GM21447 (cell line): ENCODE data around the gene MAP3K20.
"Not testable (repeated sequence)": the region's sequence is repeated elsewhere in the genome, so short reads cannot be mapped to it uniquely, and the experiment has no call there.

Experiments used
- ATAC-seq: cut with Tn5 transposase; IDR thresholded peaks from one replicate; pipeline ENCODE4 v1.9.1; 2021; ENCODE audit not compliant: unreplicated experiment

MAP3K20 gene

DNA sequence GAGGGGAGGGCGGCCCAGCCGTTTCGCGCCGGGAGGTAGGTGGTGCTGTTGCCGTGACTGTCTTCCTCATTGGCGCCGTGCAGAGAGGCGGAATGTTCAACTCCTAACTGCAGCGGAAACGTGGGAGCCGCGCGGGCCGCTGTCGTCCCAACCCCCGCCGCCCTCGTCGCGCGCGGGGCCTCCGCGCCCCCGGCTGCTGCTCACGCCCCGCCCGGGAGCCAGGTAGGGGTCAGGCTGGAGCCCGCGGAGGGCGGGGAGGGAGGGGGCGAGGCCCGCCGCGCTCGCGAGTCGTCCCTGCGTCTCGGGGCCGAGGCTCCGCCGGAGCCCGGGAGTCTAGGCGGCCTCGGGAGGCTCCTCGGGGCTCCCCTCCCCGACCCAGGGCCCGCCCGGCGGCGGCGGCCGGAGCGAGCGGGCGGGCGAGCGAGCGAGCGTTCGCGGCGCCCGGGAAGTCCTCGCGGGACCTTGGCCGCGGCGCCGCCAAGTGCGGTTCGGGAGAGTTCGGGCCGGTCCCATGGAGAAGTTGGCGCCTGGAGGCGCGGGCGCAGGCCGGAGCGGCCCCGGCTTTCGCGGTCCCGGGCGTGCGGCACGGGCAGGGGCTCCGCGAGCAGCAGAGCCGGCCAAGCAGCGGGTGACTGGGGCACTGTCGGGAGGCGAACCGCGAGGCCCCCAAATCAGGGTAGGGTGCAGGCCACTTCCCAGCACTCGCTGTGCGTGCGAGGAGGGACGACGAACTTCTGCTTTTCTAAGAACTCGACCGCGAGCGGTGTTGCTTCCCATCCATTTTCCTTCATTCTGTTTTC lies at the start of gene MAP3K20:
MAP3K20 (plus strand) TSS at position 66 of the 800 bp plus-strand sequence. CDS start 15,186 bp downstream, outside the sequence.
- peak; percentile 76 for ATAC-seq

DNA sequence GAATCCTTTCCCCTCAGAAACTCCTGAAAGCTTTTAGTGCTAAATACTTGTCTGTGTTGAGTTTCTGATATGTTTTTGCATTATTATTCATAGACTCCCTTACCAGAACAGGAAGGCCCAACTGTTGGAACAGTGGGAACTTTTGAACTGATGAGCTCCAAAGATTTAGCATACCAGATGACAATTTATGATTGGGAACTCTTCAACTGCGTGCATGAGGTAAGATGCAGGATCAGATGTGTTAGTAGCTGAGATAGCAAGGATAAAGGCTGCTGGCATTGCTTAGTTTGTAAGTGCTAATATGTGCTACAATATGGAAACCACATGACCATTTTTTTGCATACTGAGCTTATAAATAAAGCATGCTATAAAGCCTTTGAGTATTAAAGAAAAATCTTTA lies 49.2 kb upstream of the MAP3K20 start:
- ATAC-seq = no peak

DNA sequence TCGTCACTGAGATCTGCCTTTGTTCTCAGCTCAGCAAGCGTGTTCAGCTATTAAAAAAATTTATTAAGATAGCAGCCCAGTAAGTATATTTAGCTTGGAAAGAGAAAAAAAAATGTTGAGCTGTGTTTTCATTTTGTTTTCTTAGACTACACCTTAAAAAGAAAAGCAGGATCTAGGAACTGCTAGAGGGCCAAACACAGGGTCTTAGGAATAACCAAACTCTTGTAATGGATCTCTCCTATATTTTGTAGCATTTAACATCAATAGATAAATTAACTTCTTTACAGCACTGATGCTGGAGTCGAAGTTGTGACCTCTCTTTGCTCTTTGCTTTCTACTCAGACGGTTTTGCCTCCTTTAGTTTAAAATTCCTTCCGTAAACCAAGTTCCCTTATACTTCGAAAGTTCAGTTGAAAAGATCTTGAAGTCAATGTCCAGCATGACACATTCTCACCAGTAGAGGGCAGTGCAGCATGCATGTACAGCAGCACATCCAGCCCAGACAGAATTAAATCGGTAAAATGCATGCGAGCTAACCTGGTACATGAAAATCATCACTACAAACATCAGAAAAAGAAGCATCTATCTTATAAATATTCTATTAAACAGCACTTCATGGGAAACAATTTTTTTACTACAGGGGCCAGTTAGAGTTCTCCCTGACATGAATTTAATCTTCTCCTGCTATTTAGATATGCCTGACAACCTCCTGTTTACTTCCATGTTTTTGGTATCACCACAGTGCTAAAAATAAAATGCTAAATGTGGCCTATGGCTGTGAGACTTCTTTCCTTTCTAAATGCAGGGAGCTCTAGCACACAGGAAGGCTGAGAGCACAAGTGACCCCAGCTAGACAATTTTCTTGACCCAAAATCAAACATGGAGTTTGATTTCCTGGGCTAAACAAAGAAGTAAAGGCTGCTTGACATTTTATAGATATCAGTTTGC lies 48.2 kb upstream of the MAP3K20 start:
- ATAC-seq = peak; percentile 65

DNA sequence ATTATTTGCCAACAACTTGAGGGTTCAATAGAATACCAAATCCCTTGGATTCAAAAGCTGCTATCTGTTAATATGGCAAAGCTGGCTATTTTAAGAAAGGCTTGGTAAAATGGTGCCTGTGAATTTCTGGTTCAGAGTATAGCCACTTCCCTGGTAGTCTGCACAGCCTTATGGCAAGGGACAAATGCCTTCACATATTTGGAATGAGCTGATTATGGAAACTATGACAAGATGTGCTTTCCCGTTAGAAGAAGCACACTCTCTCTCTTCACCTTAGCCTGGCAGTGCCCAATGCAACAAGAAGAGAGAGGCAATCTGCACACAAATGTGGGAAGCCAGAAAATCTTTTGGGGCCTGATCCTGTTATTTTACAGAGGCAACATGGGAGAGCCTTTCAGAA lies 47.5 kb upstream of the MAP3K20 start:
- no peak for ATAC-seq

DNA sequence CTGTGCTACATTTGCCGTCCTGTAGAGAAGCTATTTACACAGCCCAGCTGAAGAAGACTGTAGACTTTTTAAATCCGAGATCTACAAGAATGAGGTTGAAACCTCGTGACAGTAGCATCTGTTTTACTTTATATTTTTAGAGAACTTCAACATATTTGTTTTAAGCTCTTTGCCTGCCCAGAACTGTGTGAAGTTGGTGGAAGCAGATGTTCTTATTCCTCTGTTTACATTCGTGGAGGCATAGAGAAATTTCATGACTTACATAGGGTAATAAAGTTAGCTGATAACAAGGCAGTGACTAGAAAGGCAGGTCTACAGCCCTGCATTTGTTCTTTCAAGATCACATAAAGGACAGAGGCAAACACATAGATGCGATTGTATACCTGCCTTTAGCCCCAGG lies 47.0 kb upstream of the MAP3K20 start:
- ATAC-seq = no peak

DNA sequence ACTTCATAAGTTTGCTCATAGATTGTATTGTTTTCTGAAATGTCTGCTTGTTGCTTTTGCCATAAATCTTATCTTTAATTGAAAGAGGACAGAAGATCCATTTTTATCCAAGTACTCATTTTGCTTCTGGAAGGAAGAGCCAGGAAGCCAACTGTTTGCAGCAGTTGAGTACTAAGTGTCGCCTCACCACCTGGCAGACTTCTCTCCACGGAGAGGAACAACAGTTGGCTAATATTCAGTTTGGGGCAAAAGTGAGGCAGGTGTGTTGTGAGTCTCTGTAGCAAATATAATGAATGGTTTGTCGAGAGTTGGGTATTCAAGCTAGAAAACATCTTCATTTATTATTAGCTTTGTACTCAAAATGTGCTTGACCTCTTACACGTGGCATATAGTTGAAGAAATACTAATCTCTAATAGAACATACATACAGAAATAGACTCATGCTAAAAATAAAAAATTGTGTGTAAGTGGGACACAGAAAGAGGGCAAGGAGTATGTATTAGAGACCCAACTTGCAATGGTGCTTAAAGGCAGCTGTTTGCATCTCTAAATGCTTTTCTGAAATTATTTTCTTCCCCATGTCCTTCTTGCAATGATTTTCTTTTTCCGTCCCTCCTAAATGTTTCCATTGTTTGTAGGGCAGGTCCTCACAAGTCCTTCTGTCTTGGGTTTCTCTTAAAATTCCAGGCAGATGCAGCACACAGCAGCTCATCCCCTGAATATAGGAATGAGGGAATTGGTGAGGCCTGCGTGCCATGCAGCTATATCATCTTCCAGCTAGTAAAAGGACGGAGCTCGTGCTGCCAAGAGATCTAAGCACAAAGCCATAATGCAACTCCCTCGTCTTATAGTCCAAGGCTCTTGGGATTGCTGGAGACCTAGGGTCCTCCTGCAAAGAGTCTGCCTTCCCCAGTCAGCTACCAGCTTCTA lies 44.8 kb upstream of the MAP3K20 start:
- ATAC-seq = no peak

DNA sequence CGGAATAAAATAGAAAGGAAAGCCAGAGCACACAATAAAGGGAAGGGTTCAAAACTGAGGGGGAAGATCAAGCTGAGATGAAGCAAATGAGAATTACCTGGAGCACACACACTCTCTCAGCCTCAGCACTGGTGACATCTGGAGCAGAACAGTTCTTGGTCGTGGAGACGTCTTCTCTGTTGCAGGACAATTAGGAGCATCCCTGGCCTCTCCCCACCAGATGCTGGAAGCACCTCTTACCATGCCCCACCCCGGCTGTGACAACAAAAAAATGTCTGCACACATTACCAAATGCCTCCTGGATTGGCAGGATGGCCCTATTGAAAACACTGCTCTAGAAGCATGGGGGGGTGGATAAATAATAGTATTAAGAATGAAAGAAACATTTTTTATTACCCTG lies 43.6 kb upstream of the MAP3K20 start:
- no peak for ATAC-seq

DNA sequence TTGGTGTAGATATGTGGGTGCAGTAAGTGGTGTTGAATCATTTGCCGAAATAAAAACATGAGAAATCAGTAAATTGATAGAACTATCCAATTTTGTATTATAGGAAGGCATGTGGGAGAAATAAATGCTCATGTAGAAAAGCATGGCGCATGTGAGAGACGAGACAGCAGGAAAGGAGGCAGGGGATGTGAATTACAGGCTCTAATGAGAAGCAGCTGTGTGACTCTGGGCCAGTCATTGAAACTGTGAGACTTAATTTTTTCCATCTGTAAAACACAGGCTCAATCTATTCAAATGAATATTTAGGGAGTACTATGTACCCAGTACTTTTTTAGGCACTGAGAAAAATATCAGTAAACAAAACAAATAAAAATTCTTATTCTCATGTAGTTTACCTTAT lies 42.6 kb upstream of the MAP3K20 start:
- no peak for ATAC-seq

DNA sequence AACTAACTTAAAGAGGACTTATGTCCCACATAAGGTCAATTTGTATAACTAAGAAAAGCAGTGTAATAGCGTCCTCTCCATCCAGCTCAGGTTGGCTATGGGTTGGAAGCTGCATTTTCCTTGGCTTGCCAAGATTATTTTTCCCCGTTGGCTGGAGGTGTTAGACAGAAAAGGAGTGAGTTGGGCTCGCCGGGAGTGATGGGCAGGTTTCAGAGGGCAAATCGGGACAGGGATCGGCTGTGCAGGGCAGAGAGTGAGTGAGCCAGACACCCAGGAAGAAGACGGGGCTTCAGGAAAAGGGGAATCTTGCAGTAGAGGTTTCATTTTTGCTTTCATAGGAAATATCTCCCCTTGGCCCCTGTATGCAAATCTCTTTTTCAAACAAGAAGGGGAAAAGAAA lies 41.5 kb upstream of the MAP3K20 start:
- ATAC-seq = no peak

DNA sequence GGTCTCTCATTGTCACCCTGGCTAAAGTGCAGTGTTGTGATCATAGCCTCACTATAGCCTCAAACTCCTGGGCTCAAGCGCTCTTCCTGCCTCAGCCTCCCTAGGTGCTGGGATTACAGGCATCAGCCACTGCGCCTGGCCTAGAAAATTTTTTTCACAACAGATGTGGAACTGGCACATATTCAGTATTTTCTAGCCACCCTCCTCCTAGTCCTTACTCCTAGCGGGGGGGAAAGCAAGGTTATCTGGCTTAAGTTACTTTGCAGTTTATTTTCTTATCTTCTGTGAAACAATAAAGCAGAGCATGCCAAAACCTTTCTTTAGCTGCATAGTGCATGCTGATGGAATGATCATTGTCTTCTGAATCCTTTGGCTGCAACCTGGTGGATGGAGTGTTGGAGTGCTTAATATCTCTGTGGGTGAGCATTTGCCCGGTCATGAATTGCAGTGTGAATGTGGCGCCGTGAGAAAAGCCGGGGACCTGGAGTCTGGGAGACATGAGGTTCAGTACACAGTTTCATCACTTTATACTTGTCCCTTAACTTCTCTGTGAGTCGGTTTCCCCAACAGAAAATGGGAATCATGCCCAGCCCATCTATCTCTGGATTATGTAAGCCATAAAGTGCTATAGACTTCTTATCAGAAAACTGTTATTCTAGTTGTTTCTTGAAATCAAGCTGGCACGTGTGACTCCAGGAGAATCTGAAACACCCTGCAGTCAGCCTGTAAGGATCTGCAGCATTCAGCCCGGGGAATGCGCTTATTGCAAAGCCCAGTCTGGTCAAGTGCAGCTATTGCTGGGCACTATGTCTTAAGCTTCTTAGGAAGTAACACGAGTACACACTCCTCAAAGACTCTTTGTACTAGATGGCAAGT lies 38.2 kb upstream of the MAP3K20 start:
- ATAC-seq = no peak

DNA sequence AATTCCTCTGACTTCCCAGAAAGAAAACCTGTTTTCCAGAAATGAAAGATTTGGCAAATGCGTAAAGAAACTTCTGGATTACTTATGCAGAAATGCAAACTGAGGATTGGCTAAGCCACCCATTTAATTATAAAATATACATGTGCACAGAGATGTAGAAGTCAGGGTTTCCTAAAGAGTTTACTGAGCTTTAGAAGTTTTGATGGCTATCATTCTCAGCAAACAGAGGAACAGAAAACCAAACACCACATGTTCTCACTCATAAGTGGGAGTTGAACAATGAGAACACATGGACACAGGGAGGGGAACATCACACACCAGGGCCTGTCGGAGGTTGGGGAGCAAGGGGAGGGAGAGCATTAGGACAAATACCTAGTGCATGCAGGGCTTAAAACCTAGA lies 37.4 kb upstream of the MAP3K20 start:
- not testable (repeated sequence) for ATAC-seq

DNA sequence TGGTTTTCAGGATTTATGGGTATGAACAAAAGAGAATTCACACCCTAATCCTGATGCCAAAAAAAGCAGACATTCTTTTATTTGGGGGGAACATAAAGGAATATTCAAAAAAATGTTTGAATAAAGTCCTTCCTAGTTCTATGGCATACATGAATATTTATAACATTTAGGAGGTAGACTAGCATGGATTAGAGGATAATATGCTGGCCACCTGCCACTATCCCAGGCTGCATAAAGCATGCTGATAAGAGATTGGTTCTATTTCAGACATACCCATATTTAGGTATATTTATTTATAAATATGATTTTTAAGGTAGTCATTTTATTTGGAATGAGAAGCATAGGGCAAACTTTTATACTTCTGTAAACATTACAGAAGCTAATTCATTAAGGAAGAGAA lies 34.9 kb upstream of the MAP3K20 start:
- no peak for ATAC-seq

DNA sequence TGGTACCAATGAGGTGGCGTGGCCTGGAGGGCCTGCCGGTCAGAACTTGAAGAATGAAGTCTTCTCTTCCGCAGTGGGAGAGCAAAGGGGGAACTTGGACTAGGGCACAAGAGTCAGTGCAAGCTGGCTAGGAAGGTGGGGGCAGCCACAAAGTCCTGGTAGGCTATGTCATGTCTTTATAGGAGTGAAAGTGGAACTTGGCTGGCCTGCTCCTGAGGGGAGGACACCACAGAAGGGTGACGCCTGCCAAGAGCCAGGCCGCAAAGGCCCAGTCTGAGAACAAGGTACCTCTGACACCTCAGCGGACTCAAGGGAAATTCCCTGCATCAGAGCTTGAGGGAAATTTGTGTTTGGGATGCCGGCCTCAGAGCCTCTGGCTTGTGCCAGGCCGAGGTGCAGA lies 32.2 kb upstream of the MAP3K20 start:
- ATAC-seq = no peak

DNA sequence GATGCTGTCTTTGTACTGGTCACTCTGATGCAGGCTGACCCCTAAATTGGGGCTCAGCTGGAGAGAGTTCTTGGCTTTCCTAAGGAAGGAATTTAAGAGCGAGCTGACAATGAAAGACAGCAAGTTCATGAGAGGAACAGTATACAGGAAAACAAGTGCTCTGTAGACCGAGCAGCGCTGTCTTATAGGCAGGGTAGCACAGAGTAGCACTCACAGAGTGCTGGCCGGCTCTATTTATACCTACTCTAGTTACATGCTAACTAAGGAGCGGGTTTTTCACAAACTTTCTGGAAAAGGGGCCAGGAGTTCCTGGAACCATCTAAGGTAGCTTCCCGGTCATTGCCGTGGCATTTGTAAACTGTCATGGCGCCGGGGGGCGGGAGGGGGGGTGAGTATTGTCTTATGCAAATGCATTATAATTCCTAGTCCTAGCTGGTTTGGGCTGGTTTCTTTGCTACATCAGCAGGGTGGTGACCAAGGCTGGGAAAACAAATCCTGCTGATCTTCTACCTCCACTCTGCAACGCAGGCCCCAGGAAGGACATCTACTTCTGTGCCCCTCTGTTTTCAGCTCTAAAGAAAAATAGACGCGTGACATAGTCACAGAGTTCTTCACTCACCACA lies 31.6 kb upstream of the MAP3K20 start:
- no peak for ATAC-seq

DNA sequence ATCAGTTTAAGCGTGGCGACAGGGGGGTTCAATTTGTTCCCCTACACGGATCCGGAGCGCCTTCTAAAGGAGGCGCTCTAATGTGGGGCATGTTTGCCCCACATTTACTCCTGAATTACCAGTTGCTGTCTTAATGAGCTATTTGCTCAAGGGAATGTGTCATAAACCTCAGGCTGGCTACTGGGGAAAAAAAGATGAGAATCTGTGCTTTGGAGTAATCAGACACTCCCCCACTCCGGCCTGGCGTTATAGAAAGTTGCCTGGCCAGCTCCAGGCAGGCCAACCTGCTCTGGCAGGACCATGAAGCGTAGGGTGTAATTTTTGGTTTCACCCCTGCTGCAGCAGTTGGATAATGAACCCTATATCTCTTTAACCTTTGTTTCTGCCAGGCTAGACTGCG lies 31.0 kb upstream of the MAP3K20 start:
- ATAC-seq = no peak

DNA sequence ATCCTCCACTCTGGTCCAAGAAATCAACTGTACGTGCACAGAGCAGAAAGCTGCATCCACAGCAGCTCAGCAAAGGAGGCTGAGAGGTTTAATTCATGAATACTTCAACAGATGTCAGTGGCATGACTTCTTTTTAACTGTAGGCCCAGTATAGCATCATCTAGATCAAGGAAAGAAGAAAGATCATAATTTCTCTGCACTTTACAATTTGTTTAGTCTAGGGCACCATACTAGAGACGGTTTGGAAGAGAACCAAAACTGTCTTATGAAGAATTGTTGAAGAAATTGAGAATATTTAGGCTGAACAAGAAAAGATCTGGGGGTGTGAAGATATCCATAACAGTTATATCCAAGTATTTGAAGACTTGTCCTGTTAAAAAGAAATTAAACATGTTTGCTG lies 30.5 kb upstream of the MAP3K20 start:
- no peak for ATAC-seq

DNA sequence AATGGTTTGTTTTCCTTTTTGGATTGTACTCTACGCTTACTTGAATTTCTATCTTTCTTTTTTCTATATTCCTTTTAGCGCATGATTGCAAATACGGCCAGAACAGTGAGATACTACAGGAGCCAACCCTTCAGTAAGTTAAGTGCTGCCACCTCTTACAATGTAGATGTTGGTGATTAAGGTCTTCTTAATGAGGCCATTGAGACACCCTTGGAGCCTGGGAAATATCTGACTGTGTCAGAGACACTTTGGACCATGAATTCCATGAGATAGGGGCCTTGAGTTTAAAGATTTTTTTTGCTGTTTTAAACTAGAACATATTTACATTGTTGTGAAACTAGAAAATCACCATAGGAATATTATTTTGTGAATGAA lies 27.1 kb upstream of the MAP3K20 start:
- no peak for ATAC-seq

DNA sequence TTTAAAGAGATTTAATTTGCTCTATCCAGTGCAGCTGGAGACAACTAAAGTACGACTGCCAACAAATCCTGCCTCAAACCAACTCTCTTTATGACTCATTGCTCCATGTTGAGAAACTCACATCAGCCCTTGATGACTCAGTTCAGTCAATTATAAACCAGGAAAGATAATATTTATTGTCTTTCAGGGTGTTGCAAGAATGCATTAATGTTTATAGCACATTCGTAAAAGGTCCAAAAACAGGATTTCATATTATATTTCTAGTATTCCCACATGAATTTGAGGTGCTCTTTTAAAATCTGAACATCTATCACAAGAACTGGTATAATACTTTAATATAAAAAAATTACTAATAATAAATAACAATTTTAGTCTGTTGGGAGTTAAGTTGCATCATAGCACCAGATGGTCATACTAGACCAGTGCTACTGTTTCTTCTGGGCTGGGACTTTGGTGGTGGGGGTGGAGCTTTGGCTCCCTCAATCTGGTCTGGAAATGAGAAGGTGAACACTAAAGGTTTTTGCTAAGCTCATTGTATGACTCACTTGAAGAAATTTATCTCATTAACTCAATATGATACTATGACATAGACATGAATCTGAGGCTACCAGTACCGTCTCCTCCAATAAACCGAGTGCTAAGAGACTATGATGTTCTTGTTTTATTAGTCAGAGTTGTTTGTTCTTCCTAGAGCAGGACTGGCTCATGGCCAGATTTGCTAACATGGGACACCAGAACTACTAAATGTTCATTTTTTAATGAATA lies 26.6 kb upstream of the MAP3K20 start:
- ATAC-seq = peak; percentile 82

DNA sequence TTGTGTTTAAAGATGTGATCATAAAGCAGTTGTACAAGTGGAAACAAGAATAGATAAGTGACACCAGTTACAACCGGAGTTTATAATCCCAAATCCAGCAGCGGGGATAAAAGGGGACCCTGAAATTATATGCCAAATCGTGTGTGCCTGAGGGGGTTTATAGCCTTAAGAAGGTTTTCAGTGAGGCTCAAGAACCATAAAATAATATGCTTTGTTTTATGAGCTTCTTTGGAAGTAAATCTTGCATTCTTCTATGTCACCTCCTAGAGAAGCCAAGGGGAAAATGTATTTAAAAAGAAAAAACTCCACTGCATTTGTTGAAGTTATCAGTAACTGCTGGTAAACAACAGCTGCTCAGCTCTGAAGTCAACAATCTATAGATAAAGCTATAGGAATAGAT lies 25.8 kb upstream of the MAP3K20 start:
- ATAC-seq = no peak
